Breast epithelium (tissue), 3 donors: ENCODE results near the gene FBXL19.

Experiments
- POLR2A ChIP-seq: fragments of 450-650 bp; IDR thresholded peaks from one replicate; pipeline ENCODE4 v1.6.1; 2016; ENCODE audit warnings: antibody characterized with exemption, mild to moderate bottlenecking, moderate library complexity
- POLR2AphosphoS5 ChIP-seq, 3 donors: sonication (generic); formaldehyde crosslinking; IDR thresholded peaks; one replicate each; pipeline ENCODE4 v1.6.1; 2017; ENCODE audit warnings: antibody characterized with exemption in 3 of 3

GRCh38 chr16:30976486-30976885 lies 53.1 kb downstream of the FBXL19 start:
- TF ChIP-seq POLR2A (no peak), POLR2AphosphoS5 (IDR thresholded peaks at IDR 0.05) (no peak)
